ENCODE results near the gene GNG3.
A peak's percentile ranks its signal among the peaks of the same experiment; 100 is the strongest.

Gene GNG3

GRCh38 chr11:62676698-62677097, 30.8 kb upstream of the GNG3 start:
- CTCF ChIA-PET: interaction anchor here (0.6 to 5.0 kb wide), 10 partner anchors 10 to 180 kb away, joined by 3 to 29 read pairs (median 3); partner anchors contain the start of genes C11orf98, CSKMT, HNRNPUL2 and LRRN4CL
- DNase-seq: no peak
- H3K27ac ChIP-seq (ENCODE audit: insufficient read depth in 1 of 2, low read depth in 1 of 2, low read length in 2 of 2, poor library complexity in 1 of 2, severe bottlenecking in 2 of 2): peak overlapping the region in 1 of 2 experiments; percentile 96
- no peaks in the 10 kb centered on the region for H3K27me3 ChIP-seq (replicated peaks in 2 of 5; ENCODE audit: control insufficient read depth in 4 of 5, insufficient read depth in 5 of 5, low read length in 4 of 5)
- POLR2A ChIA-PET: interaction anchor here (1.1 kb wide), 1 partner anchor 51 kb away, joined by 3 read pairs; the partner anchor contains the start of genes HNRNPUL2 and TTC9C
- H3K4me3 ChIP-seq (ENCODE audit: control insufficient read depth in 1 of 7, extremely low read depth in 1 of 7, insufficient read depth in 4 of 7, low read depth in 2 of 7, low read length in 6 of 7): no peak overlapping the region
- 82% methylated on average over 5 of the region's 6 CpGs for WGBS (ENCODE audit: insufficient coverage)
- peaks cover 2 to 32% (median 25%) of the 10 kb centered on the region in 4 experiments for H3K36me3 ChIP-seq (ENCODE audit: control insufficient read depth in 4 of 4, insufficient read depth in 4 of 4, low read length in 3 of 4)
- H3K9me3 ChIP-seq (ENCODE audit: control extremely low read depth in 1 of 5, control insufficient read depth in 4 of 5, insufficient read depth in 2 of 5, low read depth in 1 of 5, low read length in 4 of 5): no peaks in the 10 kb centered on the region
- peaks cover 2 to 41% (median 30%) of the 10 kb centered on the region in 4 experiments for H3K4me1 ChIP-seq (ENCODE audit: control extremely low read depth in 1 of 4, control insufficient read depth in 4 of 4, insufficient read depth in 4 of 4, low read length in 3 of 4)

- 100% methylated on average over 2 of the region's 6 CpGs for WGBS (ENCODE audit: insufficient coverage)
- H3K4me1 ChIP-seq (ENCODE audit: control extremely low read depth in 1 of 4, control insufficient read depth in 4 of 4, insufficient read depth in 4 of 4, low read length in 3 of 4): peaks cover 2 to 38% (median 28%) of the 10 kb centered on the region in 4 experiments
- ChIA-PET CTCF (interaction anchor here (0.6 to 5.0 kb wide), 8 partner anchors 10 to 179 kb away, joined by 3 to 29 read pairs (median 3); partner anchors contain the start of genes C11orf98, CSKMT, HNRNPUL2 and LRRN4CL), POLR2A (interaction anchor here (1.1 kb wide), 1 partner anchor 51 kb away, joined by 3 read pairs; the partner anchor contains the start of genes HNRNPUL2 and TTC9C)
- no peak overlapping the region for H3K4me3 ChIP-seq (ENCODE audit: control insufficient read depth in 1 of 7, extremely low read depth in 1 of 7, insufficient read depth in 4 of 7, low read depth in 2 of 7, low read length in 6 of 7)
- no peaks in the 10 kb centered on the region for H3K9me3 ChIP-seq (ENCODE audit: control extremely low read depth in 1 of 5, control insufficient read depth in 4 of 5, insufficient read depth in 2 of 5, low read depth in 1 of 5, low read length in 4 of 5)
- H3K27ac ChIP-seq (ENCODE audit: insufficient read depth in 1 of 2, low read depth in 1 of 2, low read length in 2 of 2, poor library complexity in 1 of 2, severe bottlenecking in 2 of 2): peak overlapping the region in 1 of 2 experiments; percentile 96
- H3K27me3 ChIP-seq (replicated peaks in 2 of 5; ENCODE audit: control insufficient read depth in 4 of 5, insufficient read depth in 5 of 5, low read length in 4 of 5): no peaks in the 10 kb centered on the region
- DNase-seq: no peak
- peaks cover 2 to 32% (median 25%) of the 10 kb centered on the region in 4 experiments for H3K36me3 ChIP-seq (ENCODE audit: control insufficient read depth in 4 of 4, insufficient read depth in 4 of 4, low read length in 3 of 4)
Measured at GRCh38 chr11:62677156-62677555, 30.3 kb upstream of the GNG3 start.

- ChIA-PET CTCF (interaction anchor here (1.5 to 5.0 kb wide), 3 partner anchors 11 to 179 kb away, joined by 3 to 29 read pairs (median 8); partner anchors contain the start of genes C11orf98 and CSKMT), POLR2A (interaction anchor here (1.1 kb wide), 1 partner anchor 50 kb away, joined by 3 read pairs; the partner anchor contains the start of genes HNRNPUL2 and TTC9C)
- peaks cover 2 to 32% (median 25%) of the 10 kb centered on the region in 4 experiments for H3K36me3 ChIP-seq (ENCODE audit: control insufficient read depth in 4 of 4, insufficient read depth in 4 of 4, low read length in 3 of 4)
- no peak for DNase-seq
- peak overlapping the region in 5 of 7 experiments; percentile 87 to 96 (median 90) for H3K4me3 ChIP-seq (ENCODE audit: control insufficient read depth in 1 of 7, extremely low read depth in 1 of 7, insufficient read depth in 4 of 7, low read depth in 2 of 7, low read length in 6 of 7)
- WGBS (ENCODE audit: insufficient coverage): 95% methylated on average over 13 of the region's 15 CpGs
- H3K27me3 ChIP-seq (replicated peaks in 2 of 5; ENCODE audit: control insufficient read depth in 4 of 5, insufficient read depth in 5 of 5, low read length in 4 of 5): no peaks in the 10 kb centered on the region
- H3K9me3 ChIP-seq (ENCODE audit: control extremely low read depth in 1 of 5, control insufficient read depth in 4 of 5, insufficient read depth in 2 of 5, low read depth in 1 of 5, low read length in 4 of 5): no peaks in the 10 kb centered on the region
- peak overlapping the region; percentile 93 to 96 for H3K27ac ChIP-seq (ENCODE audit: insufficient read depth in 1 of 2, low read depth in 1 of 2, low read length in 2 of 2, poor library complexity in 1 of 2, severe bottlenecking in 2 of 2)
- peaks cover 2 to 32% (median 22%) of the 10 kb centered on the region in 4 experiments for H3K4me1 ChIP-seq (ENCODE audit: control extremely low read depth in 1 of 4, control insufficient read depth in 4 of 4, insufficient read depth in 4 of 4, low read length in 3 of 4)
Measured at GRCh38 chr11:62677714-62678113, 29.8 kb upstream of the GNG3 start.

GRCh38 chr11:62678433-62678769, 29.1 kb upstream of the GNG3 start:
- POLR2A ChIA-PET: interaction anchor here (0.6 to 1.7 kb wide), 2 partner anchors 21 to 87 kb away, joined by 3 to 6 read pairs; partner anchors contain the start of gene TUT1
- CTCF ChIA-PET: interaction anchor here (2.0 to 3.2 kb wide), 2 partner anchors 13 to 23 kb away, joined by 4 to 14 read pairs; partner anchors contain the start of genes C11orf98 and CSKMT
- no peaks in the 10 kb centered on the region for H3K9me3 ChIP-seq (ENCODE audit: control extremely low read depth in 1 of 5, control insufficient read depth in 4 of 5, insufficient read depth in 2 of 5, low read depth in 1 of 5, low read length in 4 of 5)
- no peaks in the 10 kb centered on the region for H3K27me3 ChIP-seq (replicated peaks in 2 of 5; ENCODE audit: control insufficient read depth in 4 of 5, insufficient read depth in 5 of 5, low read length in 4 of 5)
- H3K27ac ChIP-seq (ENCODE audit: insufficient read depth in 1 of 2, low read depth in 1 of 2, low read length in 2 of 2, poor library complexity in 1 of 2, severe bottlenecking in 2 of 2): peak overlapping the region; percentile 93 to 96
- H3K4me3 ChIP-seq (ENCODE audit: control insufficient read depth in 1 of 7, extremely low read depth in 1 of 7, insufficient read depth in 4 of 7, low read depth in 2 of 7, low read length in 6 of 7): peak overlapping the region; percentile 71 to 96 (median 90)
- no peak for DNase-seq
- 18% methylated on average over 8 of the region's 16 CpGs for WGBS (ENCODE audit: insufficient coverage)
- peaks cover 2 to 26% (median 16%) of the 10 kb centered on the region in 4 experiments for H3K4me1 ChIP-seq (ENCODE audit: control extremely low read depth in 1 of 4, control insufficient read depth in 4 of 4, insufficient read depth in 4 of 4, low read length in 3 of 4)
- peaks cover 2 to 26% (median 22%) of the 10 kb centered on the region in 4 experiments for H3K36me3 ChIP-seq (ENCODE audit: control insufficient read depth in 4 of 4, insufficient read depth in 4 of 4, low read length in 3 of 4)

- ChIA-PET POLR2A (interaction anchor here (0.6 to 1.7 kb wide), 2 partner anchors 21 to 88 kb away, joined by 3 to 6 read pairs; partner anchors contain the start of gene TUT1), CTCF (interaction anchor here (1.8 to 3.3 kb wide), 6 partner anchors 11 to 32 kb away, joined by 4 to 98 read pairs (median 16); partner anchors contain the start of genes BSCL2, C11orf98, CSKMT and GNG3)
- 2% methylated on average over 39 of the region's 55 CpGs for WGBS (ENCODE audit: insufficient coverage)
- H3K36me3 ChIP-seq (ENCODE audit: control insufficient read depth in 4 of 4, insufficient read depth in 4 of 4, low read length in 3 of 4): peaks cover 2 to 25% (median 21%) of the 10 kb centered on the region in 4 experiments
- H3K4me3 ChIP-seq (ENCODE audit: control insufficient read depth in 1 of 7, extremely low read depth in 1 of 7, insufficient read depth in 4 of 7, low read depth in 2 of 7, low read length in 6 of 7): peak within 1 kb of the TSS; percentile 71 to 96 (median 90)
- H3K4me1 ChIP-seq (ENCODE audit: control extremely low read depth in 1 of 4, control insufficient read depth in 4 of 4, insufficient read depth in 4 of 4, low read length in 3 of 4): peaks cover 2 to 26% (median 16%) of the 10 kb centered on the region in 4 experiments
- H3K27me3 ChIP-seq (replicated peaks in 2 of 5; ENCODE audit: control insufficient read depth in 4 of 5, insufficient read depth in 5 of 5, low read length in 4 of 5): no peaks in the 10 kb centered on the region
- peak; percentile 90 to 92 (median 90) for DNase-seq
- H3K9me3 ChIP-seq (ENCODE audit: control extremely low read depth in 1 of 5, control insufficient read depth in 4 of 5, insufficient read depth in 2 of 5, low read depth in 1 of 5, low read length in 4 of 5): no peaks in the 10 kb centered on the region
- H3K27ac ChIP-seq (ENCODE audit: insufficient read depth in 1 of 2, low read depth in 1 of 2, low read length in 2 of 2, poor library complexity in 1 of 2, severe bottlenecking in 2 of 2): peak within 1 kb of the TSS; percentile 93 to 96
Measured at GRCh38 chr11:62678770-62679696, 28.4 kb upstream of the GNG3 start, which contains the start of gene UBXN1. TSS of gene UBXN1 (minus strand) at chr11:62679073. CDS start at chr11:62678923, 150 bp downstream.

- ChIA-PET POLR2A (interaction anchor here (1.3 to 2.0 kb wide), 4 partner anchors 9 to 89 kb away, joined by 4 to 8 read pairs (median 6); partner anchors contain the start of genes GANAB, LBHD1, TUT1 and UQCC3), CTCF (interaction anchor here (0.7 to 3.3 kb wide), 25 partner anchors 9 to 256 kb away, joined by 3 to 98 read pairs (median 4); partner anchors contain the start of genes BSCL2, C11orf98, CSKMT and EML3)
- H3K9me3 ChIP-seq (ENCODE audit: control extremely low read depth in 1 of 5, control insufficient read depth in 4 of 5, insufficient read depth in 2 of 5, low read depth in 1 of 5, low read length in 4 of 5): no peaks in the 10 kb centered on the region
- H3K27me3 ChIP-seq (replicated peaks in 2 of 5; ENCODE audit: control insufficient read depth in 4 of 5, insufficient read depth in 5 of 5, low read length in 4 of 5): no peaks in the 10 kb centered on the region
- WGBS (ENCODE audit: insufficient coverage): 34% methylated on average over 3 of the region's 4 CpGs
- peak overlapping the region in 1 of 7 experiments; percentile 23 for H3K4me3 ChIP-seq (ENCODE audit: control insufficient read depth in 1 of 7, extremely low read depth in 1 of 7, insufficient read depth in 4 of 7, low read depth in 2 of 7, low read length in 6 of 7)
- DNase-seq: peak; percentile 65 to 81 (median 80)
- H3K27ac ChIP-seq (ENCODE audit: insufficient read depth in 1 of 2, low read depth in 1 of 2, low read length in 2 of 2, poor library complexity in 1 of 2, severe bottlenecking in 2 of 2): peak overlapping the region in 1 of 2 experiments; percentile 34
- peaks cover 2 to 20% (median 18%) of the 10 kb centered on the region in 4 experiments for H3K36me3 ChIP-seq (ENCODE audit: control insufficient read depth in 4 of 4, insufficient read depth in 4 of 4, low read length in 3 of 4)
- H3K4me1 ChIP-seq (ENCODE audit: control extremely low read depth in 1 of 4, control insufficient read depth in 4 of 4, insufficient read depth in 4 of 4, low read length in 3 of 4): peaks cover 2 to 26% (median 16%) of the 10 kb centered on the region in 4 experiments
Measured at GRCh38 chr11:62680825-62681240, 26.6 kb upstream of the GNG3 start.

All from common myeloid progenitor, CD34-positive (primary cell).